ENCODE data around the gene HPSE.
"Not testable (repeated sequence)": the region's sequence is repeated elsewhere in the genome, so short reads cannot be mapped to it uniquely, and the experiment has no call there.

Gene HPSE

DNA sequence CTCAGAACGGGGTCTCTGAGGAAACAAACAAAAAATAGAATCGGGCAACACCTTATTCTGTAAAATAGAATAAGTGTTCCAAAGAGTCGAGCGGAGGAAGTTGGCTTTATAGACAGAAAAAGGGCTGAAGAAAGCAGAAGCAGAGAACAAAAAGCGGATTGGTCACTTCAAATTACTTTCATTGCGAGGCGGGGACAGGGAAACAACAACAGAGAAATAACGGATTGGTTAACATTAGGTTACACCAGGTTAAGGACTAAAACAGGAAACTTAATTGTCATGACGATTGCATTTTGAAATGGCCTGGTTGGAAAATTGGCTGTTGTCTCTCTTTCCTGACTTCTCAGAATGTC, 49.6 kb downstream of the HPSE start:
- peak overlapping the region; percentile 72 for H3K4me3 ChIP-seq (replicated peaks; ENCODE audit: low read depth, low read length)
- no peak for DNase-seq (ENCODE audit: extremely low read depth, low read depth)
- TF ChIP-seq, protein P1, sequence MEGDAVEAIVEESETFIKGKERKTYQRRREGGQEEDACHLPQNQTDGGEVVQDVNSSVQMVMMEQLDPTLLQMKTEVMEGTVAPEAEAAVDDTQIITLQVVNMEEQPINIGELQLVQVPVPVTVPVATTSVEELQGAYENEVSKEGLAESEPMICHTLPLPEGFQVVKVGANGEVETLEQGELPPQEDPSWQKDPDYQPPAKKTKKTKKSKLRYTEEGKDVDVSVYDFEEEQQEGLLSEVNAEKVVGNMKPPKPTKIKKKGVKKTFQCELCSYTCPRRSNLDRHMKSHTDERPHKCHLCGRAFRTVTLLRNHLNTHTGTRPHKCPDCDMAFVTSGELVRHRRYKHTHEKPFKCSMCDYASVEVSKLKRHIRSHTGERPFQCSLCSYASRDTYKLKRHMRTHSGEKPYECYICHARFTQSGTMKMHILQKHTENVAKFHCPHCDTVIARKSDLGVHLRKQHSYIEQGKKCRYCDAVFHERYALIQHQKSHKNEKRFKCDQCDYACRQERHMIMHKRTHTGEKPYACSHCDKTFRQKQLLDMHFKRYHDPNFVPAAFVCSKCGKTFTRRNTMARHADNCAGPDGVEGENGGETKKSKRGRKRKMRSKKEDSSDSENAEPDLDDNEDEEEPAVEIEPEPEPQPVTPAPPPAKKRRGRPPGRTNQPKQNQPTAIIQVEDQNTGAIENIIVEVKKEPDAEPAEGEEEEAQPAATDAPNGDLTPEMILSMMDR (IDR thresholded peaks at IDR 0.05; ENCODE audit: low read depth, low read length, missing control alignments): no peak

DNA sequence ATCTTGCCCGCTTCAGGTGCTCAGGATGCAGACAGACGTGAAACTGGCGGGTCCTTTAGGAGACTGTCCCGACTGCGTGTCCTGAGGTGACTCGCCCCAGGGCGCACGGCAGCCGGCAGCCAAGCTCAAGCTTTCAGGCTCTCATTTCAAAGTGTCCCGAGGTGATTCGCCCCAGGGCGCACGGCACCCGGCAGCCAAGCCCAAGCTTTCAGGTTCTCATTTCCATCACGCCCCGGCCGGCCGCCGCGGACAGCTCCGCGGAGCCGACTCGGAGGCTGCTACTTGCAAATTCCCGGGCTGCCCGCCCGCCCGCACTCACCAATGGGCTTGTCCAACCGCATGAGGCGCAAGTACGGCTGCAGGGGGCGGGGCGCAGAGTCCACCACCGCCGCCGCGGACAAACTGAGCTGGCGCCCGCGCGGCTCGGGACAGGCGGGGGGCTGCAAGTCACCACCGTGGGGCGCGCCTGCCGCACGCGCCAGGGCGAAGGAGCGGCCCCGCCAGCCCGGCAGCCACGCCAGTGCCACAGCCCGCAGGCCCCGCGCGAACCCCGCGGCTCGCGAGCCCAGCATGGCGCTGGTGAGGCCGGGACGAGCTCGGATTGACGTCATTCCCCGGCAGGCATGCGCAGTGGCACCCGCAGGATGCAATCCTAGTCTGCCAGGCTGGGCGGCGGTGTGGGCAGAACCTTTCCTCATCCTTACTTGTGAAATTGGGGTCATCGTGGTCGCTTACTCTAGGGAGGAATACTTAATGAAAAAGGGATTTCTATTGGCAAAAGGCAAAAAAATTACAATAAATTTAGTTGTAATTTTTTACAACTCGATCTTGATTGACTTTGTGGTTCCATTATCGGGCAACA, 50.2 kb downstream of the HPSE start, which contains the start of gene COQ2:
TSS of gene COQ2 (minus strand) at position 606 of the 862 bp plus-strand sequence. CDS start at position 572, 34 bp downstream.
- H3K4me3 ChIP-seq (replicated peaks; ENCODE audit: low read depth, low read length): peak within 1 kb of the TSS; percentile 72
- peak; percentile 76 for DNase-seq (ENCODE audit: extremely low read depth, low read depth)
- TF ChIP-seq, protein P1 (IDR thresholded peaks at IDR 0.05; ENCODE audit: low read depth, low read length, missing control alignments): no peak

DNA sequence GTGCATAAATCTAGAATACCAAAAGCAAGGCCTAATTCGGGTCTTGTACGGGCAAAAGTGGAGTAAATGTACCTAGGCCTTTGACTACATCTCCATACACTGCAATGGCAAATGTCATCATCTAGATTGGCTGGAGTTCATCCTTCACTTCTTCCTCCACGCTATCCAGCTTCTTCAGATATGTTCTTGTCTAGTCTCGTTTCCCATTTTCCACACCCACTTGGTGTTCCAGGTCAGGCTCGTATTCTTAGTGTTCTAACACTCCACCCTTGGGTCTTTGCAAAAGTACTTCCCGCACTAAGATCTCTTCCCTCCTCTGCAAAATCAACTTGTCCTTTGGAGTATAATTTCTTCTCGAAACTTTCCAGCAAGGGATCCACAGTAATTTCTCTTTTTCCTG, 51.5 kb downstream of the HPSE start:
- H3K4me3 ChIP-seq (replicated peaks; ENCODE audit: low read depth, low read length): peak overlapping the region; percentile 72
- DNase-seq (ENCODE audit: extremely low read depth, low read depth): no peak
- TF ChIP-seq, protein P1 (IDR thresholded peaks at IDR 0.05; ENCODE audit: low read depth, low read length, missing control alignments): no peak

DNA sequence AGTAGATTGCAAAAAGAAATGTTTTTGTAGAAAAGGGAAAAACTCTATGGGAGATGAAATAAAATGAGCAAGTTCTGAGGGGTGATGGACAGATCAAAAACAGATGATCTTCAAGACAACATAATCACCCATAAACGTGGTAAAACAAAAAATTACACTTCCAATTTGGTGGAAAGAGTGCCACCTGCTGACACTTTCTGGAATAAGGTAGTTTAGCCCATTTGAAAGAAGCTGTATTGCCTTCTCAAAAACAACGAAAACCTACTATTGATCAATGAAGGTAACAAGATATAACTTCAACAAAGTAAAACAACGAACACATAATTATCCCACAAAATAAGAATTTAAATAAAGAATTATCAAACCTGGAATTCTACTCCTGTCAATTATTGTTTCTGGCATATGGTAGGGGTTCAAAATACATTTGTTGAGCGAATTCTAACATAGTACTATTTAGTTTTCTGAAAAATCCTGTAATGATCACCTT, 52.6 kb downstream of the HPSE start:
- TF ChIP-seq, protein P1 (IDR thresholded peaks at IDR 0.05; ENCODE audit: low read depth, low read length, missing control alignments): peak; percentile 64
- no peak for DNase-seq (ENCODE audit: extremely low read depth, low read depth)
- H3K4me3 ChIP-seq (replicated peaks; ENCODE audit: low read depth, low read length): peak overlapping the region; percentile 72; the same call in 1 of the 2 replicates

DNA sequence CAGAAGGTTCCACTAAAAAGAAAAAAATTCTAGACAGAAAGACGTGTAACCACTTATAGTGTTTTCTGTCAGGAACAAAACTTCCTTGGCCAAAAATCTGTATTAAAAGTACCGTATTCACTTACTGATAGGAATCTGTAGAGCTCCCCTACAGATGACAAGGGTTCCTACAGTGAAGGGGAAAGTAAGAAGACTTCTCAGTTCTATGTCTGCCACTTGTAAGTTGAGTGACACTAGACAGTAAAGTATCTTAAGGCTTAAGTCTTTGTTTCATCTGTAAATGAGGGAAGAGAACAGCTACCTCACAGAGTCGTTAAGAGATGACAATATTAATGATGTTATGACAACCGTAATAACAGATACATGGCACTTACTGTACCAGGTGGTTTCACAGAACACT, 53.3 kb downstream of the HPSE start:
- H3K4me3 ChIP-seq (replicated peaks; ENCODE audit: low read depth, low read length): no peak overlapping the region
- TF ChIP-seq, protein P1 (IDR thresholded peaks at IDR 0.05; ENCODE audit: low read depth, low read length, missing control alignments): no peak
- DNase-seq (ENCODE audit: extremely low read depth, low read depth): no peak

DNA sequence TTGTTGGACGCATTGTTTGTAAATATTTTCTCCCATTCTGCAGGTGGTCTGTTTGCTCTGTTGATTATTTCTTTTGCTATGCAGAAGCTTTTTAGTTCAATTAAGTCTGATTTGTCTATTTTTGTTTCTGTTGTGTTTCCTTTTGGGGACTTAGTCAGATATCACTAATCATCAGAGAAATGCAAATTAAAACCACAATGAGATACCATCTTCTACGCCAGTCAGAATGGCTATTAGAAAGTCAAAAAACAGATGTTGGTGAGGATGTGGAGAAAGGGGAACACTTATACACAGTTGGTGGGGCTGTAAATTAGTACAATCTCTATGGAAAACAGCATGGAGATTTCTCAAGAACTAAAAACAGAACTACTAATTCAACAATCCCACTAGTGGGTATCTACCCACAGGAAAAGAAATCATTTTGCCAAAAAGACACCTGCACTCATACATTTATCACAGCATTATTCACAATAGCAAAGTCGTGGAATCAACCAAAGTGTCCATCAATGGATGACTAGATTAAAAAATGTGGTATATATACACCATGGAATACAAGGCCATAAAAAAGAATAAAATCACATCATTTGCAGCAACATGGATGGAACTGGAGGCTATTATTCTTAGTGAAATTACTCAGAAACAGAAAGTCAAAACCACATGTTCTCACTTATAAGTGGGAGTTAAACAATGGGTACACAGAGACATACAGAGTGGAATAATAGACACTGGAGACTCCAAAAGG, 58.2 kb downstream of the HPSE start:
- TF ChIP-seq, protein P1 (IDR thresholded peaks at IDR 0.05; ENCODE audit: low read depth, low read length, missing control alignments): no peak
- no peak for DNase-seq (ENCODE audit: extremely low read depth, low read depth)
- H3K4me3 ChIP-seq (replicated peaks; ENCODE audit: low read depth, low read length): no peak overlapping the region

DNA sequence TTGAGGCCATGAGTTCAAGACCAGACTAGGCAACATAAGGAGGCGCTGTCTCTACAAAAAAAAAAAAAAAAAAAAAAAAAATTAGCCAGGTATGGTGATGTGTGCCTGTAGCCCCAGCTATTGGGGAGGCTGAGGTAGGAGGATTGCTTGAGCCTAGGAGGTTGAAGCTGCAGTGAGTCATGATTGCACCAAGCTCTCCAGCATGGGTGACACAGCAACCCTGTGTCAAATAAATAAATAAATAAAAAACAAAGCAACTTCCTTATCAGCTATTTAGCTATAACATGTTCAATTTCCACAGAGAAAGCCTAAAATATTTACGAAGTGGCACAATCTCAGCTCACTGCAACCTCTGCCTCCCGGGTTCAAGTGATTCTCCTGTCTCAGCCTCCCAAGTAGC, 60.7 kb downstream of the HPSE start:
- DNase-seq (ENCODE audit: extremely low read depth, low read depth); H3K4me3 ChIP-seq (replicated peaks; ENCODE audit: low read depth, low read length): not testable (repeated sequence)

All from HFF-Myc (cell line).